BE2C (cell line): Measurements from ENCODE around the gene OR51A2.

ENCODE experiments used
- DNase-seq: peaks from one replicate; pipeline ENCODE4 v3.0.0-alpha.2; 2020
- H3K27me3 ChIP-seq: fragments of 250-450 bp; sonication (Bioruptor Pico); 2 replicates; pipeline ENCODE4 v1.5.1; 2020; ENCODE audit warnings: mild to moderate bottlenecking
- H3K36me3 ChIP-seq: fragments of 250-450 bp; sonication (Bioruptor Pico); 2 replicates; pipeline ENCODE4 v1.5.1; 2020; ENCODE audit warnings: mild to moderate bottlenecking
- H3K4me1 ChIP-seq: fragments of 250-450 bp; sonication (Bioruptor Pico); 2 replicates; pipeline ENCODE4 v1.5.1; 2020
- H3K4me3 ChIP-seq: 2 replicates; pipeline ENCODE4 v1.5.1; 2011; ENCODE audit warnings: low read depth, low read length
- H3K9me3 ChIP-seq: fragments of 250-450 bp; sonication (Bioruptor Pico); 2 replicates; pipeline ENCODE4 v1.5.1; 2020
- TF ChIP-seq, protein P1 (sequence below): IDR thresholded peaks from 2 replicates; pipeline ENCODE4 v1.5.1; 2012; ENCODE audit warnings: mild to moderate bottlenecking, low read depth, low read length

Gene OR51A2

DNA sequence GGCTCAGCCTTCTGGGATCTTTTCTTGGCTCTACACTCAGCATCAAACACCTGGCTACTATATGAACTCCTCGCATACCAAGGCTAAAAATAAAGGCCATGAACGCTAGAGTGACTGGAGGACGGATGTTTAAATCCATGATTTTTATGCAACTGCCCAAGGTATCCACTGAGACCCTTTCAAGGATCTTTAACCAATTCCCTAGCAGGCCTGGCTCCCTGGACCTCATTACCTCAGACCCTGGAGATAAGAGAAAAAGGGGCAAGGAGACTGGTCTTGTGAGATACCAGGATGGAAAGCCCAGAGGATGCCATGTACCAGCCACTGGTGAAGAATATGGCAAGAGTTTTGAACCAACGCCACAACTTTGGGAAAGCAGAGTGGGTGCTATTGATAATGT lies 36.3 kb downstream of the OR51A2 start, which contains the start of gene OR51G2:
Gene OR51G2, minus strand, starts transcription at position 101 of the 400 bp plus-strand sequence. CDS start 3,687 bp downstream, outside the sequence.
- H3K9me3 ChIP-seq = no peaks in the 10 kb centered on the region
- H3K36me3 ChIP-seq = no peaks in the 10 kb centered on the region
- TF ChIP-seq, protein P1, sequence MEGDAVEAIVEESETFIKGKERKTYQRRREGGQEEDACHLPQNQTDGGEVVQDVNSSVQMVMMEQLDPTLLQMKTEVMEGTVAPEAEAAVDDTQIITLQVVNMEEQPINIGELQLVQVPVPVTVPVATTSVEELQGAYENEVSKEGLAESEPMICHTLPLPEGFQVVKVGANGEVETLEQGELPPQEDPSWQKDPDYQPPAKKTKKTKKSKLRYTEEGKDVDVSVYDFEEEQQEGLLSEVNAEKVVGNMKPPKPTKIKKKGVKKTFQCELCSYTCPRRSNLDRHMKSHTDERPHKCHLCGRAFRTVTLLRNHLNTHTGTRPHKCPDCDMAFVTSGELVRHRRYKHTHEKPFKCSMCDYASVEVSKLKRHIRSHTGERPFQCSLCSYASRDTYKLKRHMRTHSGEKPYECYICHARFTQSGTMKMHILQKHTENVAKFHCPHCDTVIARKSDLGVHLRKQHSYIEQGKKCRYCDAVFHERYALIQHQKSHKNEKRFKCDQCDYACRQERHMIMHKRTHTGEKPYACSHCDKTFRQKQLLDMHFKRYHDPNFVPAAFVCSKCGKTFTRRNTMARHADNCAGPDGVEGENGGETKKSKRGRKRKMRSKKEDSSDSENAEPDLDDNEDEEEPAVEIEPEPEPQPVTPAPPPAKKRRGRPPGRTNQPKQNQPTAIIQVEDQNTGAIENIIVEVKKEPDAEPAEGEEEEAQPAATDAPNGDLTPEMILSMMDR = no peak
- H3K4me3 ChIP-seq = no peak within 1 kb of the TSS
- no peaks in the 10 kb centered on the region for H3K4me1 ChIP-seq
- no peak for DNase-seq
- no peaks in the 10 kb centered on the region for H3K27me3 ChIP-seq

DNA sequence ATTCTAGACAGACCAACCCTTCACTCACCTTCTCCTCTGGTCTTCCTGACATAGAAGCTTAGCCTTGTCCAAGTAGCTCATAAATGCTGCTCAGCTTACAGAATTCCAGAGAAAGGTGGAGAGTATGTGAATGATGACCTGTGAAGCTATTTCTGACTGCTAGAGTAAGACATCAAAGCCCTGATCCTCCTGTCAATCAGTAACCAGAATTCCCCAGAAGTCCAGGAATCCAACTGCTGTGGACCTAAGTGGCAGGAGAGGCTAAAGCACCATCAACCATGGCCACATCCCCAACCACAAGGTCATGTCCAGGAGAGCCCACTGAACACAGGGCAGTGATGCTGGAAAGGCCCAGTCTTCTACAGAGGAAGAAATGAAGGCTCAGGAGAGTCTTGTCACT lies 38.9 kb downstream of the OR51A2 start:
- H3K4me3 ChIP-seq = no peak overlapping the region
- no peaks in the 10 kb centered on the region for H3K9me3 ChIP-seq
- TF ChIP-seq, protein P1 = no peak
- DNase-seq = no peak
- H3K27me3 ChIP-seq = no peaks in the 10 kb centered on the region
- no peaks in the 10 kb centered on the region for H3K4me1 ChIP-seq
- no peaks in the 10 kb centered on the region for H3K36me3 ChIP-seq
